Endothelial cell of umbilical vein (primary cell): ENCODE results near the gene PRR18.

ENCODE experiments used
- EZH2 ChIP-seq: IDR thresholded peaks from 2 replicates; pipeline ENCODE4 v1.6.1; 2012; ENCODE audit warnings: borderline replicate concordance, low read depth, mild to moderate bottlenecking, moderate library complexity, low read length, inconsistent platforms; ENCODE audit not compliant: severe bottlenecking
- FOS ChIP-seq: IDR thresholded peaks from 2 replicates; pipeline ENCODE4 v1.6.1; 2011; ENCODE audit warnings: mild to moderate bottlenecking, low read length, moderate library complexity, borderline replicate concordance; ENCODE audit not compliant: insufficient read depth
- GATA2 ChIP-seq: IDR thresholded peaks from 2 replicates; pipeline ENCODE4 v1.7.0; 2011; ENCODE audit warnings: low read depth, mild to moderate bottlenecking, moderate library complexity, mixed read lengths, low read length; ENCODE audit not compliant: insufficient read length, insufficient read depth
- JUN ChIP-seq: IDR thresholded peaks from 2 replicates; pipeline ENCODE4 v1.6.1; 2011; ENCODE audit warnings: borderline replicate concordance, low read depth; ENCODE audit not compliant: insufficient read length, insufficient read depth
- POLR2A ChIP-seq: IDR thresholded peaks from 2 replicates; pipeline ENCODE4 v1.6.1; 2012; ENCODE audit warnings: low read depth, mild to moderate bottlenecking, control low read depth, low read length
- TF ChIP-seq, protein P1 (sequence below), 2 donors: IDR thresholded peaks; 1 replicate in 1 of 2; 2 replicates in 1 of 2; pipeline ENCODE4 v1.5.1; 2011; ENCODE audit warnings: low read length in 2 of 2, mild to moderate bottlenecking in 2 of 2, moderate library complexity in 2 of 2, control low read depth in 1 of 2, inconsistent platforms in 1 of 2, low read depth in 1 of 2; ENCODE audit not compliant: insufficient read depth in 1 of 2; ENCODE audit errors: extremely low read depth in 1 of 2
- TF ChIP-seq, protein P2 (sequence below): IDR thresholded peaks from 2 replicates; pipeline ENCODE4 v1.6.1; 2011; ENCODE audit not compliant: insufficient read depth, insufficient read length

DNA sequence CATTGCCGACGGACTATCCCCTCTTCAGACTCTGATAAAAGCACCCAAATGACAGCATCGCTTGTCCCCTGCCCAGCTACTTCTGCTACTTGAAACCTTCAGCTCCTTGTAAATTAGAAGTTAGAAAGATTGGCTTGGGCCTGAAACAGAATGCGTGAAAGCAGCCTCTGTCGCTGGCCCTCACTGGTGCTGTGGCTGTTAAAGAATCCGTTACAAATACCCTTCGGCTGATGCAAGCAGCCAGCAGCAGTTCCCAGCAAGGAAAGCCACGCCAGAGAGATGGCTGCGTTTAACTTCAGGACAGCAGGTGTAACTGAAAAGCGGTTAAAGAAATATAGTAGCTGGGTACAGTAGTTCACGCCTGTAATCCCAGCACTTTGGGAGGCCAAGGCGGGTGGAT lies 2.4 kb upstream of the PRR18 start:
- TF ChIP-seq POLR2A (no peak), FOS (no peak), JUN (no peak), GATA2 (no peak), EZH2 (no peak)
- TF ChIP-seq, protein P1, sequence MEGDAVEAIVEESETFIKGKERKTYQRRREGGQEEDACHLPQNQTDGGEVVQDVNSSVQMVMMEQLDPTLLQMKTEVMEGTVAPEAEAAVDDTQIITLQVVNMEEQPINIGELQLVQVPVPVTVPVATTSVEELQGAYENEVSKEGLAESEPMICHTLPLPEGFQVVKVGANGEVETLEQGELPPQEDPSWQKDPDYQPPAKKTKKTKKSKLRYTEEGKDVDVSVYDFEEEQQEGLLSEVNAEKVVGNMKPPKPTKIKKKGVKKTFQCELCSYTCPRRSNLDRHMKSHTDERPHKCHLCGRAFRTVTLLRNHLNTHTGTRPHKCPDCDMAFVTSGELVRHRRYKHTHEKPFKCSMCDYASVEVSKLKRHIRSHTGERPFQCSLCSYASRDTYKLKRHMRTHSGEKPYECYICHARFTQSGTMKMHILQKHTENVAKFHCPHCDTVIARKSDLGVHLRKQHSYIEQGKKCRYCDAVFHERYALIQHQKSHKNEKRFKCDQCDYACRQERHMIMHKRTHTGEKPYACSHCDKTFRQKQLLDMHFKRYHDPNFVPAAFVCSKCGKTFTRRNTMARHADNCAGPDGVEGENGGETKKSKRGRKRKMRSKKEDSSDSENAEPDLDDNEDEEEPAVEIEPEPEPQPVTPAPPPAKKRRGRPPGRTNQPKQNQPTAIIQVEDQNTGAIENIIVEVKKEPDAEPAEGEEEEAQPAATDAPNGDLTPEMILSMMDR (IDR thresholded peaks at IDR 0.05; ENCODE audit: extremely low read depth in 1 of 2, insufficient read depth in 1 of 2, low read depth in 1 of 2, low read length in 2 of 2) = no peak
- TF ChIP-seq, protein P2, sequence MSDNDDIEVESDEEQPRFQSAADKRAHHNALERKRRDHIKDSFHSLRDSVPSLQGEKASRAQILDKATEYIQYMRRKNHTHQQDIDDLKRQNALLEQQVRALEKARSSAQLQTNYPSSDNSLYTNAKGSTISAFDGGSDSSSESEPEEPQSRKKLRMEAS = no peak
